ENCODE measurements around the gene RYR3.

DNA sequence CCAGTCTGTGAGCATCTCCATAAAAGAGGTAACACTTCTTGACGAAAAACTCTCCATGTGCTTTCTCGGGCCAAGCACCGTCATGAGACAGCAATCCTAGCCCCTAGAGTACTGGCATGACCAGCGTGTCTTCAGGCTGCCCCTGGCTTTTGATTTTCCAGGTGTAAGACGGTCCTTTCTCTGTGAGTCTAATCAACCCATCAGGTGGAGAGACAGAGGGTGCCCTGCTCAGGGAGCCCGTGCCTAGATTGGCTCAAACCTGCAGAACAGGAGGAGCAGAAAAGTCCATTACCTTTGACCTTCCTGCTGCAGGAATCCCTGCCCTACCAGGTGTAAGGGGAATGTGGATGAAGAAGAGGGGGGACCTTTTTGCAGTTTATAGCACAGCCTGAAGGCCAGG, 548.1 kb downstream of the RYR3 start:
- TF ChIP-seq, protein P1, sequence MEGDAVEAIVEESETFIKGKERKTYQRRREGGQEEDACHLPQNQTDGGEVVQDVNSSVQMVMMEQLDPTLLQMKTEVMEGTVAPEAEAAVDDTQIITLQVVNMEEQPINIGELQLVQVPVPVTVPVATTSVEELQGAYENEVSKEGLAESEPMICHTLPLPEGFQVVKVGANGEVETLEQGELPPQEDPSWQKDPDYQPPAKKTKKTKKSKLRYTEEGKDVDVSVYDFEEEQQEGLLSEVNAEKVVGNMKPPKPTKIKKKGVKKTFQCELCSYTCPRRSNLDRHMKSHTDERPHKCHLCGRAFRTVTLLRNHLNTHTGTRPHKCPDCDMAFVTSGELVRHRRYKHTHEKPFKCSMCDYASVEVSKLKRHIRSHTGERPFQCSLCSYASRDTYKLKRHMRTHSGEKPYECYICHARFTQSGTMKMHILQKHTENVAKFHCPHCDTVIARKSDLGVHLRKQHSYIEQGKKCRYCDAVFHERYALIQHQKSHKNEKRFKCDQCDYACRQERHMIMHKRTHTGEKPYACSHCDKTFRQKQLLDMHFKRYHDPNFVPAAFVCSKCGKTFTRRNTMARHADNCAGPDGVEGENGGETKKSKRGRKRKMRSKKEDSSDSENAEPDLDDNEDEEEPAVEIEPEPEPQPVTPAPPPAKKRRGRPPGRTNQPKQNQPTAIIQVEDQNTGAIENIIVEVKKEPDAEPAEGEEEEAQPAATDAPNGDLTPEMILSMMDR (conservative IDR thresholded peaks at IDR 0.05; ENCODE audit: low read depth, low read length), result no peak
- no peak for TF ChIP-seq EZH2 (IDR thresholded peaks at IDR 0.05; ENCODE audit: borderline replicate concordance, low read depth, low read length, poor library complexity, severe bottlenecking)

Data from A673 (cell line).